A673 (cell line): ENCODE measurements around the gene PARP6.

Experiments
- CTCF ChIP-seq: fragments of 300-800, 200-600 bp; sonication (generic); conservative IDR thresholded peaks from 2 replicates; pipeline ENCODE4 v1.5.1; 2017; ENCODE audit warnings: low read depth, mild to moderate bottlenecking, antibody characterized with exemption, low read length, moderate library complexity, mixed read lengths
- EZH2 ChIP-seq: fragments of 200-600 bp; sonication (generic); IDR thresholded peaks from 2 replicates; pipeline ENCODE4 v1.6.1; 2017; ENCODE audit warnings: borderline replicate concordance, low read depth, mild to moderate bottlenecking, mixed read lengths, antibody characterized with exemption, low read length; ENCODE audit not compliant: poor library complexity, severe bottlenecking

- TF ChIP-seq CTCF, result no peak
- no peak for TF ChIP-seq EZH2
Observed at GRCh38 chr15:72276326-72276700, 4.0 kb upstream of the PARP6 start.
